NCI-H1930 (cell line): ENCODE data around the gene NAB1.

Experiments
- DNase-seq, 2 experiments: peaks; one replicate each; lab custom pipeline; 2025; lab: John Stamatoyannopoulos, UW

Gene NAB1

DNA sequence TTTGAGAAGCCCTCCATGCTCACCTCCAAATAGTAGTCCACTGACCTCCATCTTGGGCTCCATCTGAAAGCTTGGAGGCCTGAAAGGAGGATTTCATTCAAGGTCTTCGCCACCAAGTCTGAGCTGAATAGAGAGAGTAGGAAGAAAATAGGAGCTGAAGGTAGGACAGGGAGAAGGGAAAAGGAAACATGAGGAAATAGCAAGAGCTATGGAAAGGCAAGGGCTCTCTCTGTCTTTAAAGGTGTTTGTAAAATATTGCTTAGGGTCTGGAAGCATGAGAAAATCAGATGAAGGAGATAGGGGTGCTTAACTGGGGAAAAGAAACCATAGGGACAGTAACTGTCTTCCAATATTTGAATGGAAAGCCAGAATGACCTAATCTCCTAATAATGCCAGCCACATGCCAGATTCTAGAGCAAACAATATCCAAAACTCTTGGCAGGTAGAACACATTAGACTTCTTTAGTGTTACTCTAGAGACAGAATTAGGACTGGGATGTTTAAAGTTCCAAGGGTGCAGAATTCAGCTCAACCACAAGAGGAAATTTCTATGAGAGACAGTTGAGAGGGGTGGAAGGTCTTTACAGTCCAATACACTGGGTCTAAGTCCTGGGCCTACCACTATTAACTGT lies 67.4 kb downstream of the NAB1 start:
- no peak for DNase-seq

- DNase-seq: no peak
Measured at GRCh38 chr2:190717306-190717705, 68.4 kb downstream of the NAB1 start.

DNA sequence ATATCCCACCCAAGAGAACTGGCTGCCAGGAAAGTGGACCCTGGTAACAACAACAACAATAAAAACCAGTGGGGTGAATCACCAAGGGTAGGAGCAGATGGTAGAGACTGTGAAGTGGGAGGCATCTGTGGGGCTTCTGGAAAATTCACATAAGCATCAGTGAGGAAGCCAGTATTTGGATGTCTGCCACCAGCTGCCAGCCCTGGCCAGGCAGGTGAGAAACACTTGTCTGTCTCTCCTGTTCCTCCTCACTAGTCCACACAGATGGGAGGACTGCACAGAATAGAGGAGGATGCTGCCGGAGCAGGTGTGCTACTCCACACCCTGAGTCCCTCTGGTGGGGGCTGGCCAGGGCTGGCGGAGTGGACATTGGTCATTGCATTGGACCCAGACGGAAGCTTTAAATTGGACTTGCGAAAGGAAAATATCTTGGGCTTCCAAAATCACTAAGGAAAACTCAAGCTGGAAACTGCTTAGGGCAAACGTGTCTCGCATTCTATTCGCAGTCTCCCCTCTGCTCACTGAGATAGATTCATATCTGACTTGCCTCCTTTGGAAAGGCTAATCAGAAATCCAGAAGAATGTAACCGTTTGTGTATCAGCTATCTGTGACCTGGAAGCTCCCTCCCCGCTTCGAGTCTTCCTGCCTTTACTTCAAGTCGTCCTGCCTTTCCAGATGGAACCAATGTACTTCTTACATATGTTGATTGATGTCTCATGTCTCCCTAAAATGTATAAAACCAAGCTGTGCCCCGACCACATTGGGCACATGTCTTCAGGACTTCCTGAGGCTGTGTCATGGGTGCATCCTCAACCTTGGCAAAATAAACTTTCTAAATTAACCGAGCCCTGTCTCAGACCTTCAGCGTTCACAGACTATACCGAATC lies 69.1 kb downstream of the NAB1 start:
- no peak for DNase-seq

DNA sequence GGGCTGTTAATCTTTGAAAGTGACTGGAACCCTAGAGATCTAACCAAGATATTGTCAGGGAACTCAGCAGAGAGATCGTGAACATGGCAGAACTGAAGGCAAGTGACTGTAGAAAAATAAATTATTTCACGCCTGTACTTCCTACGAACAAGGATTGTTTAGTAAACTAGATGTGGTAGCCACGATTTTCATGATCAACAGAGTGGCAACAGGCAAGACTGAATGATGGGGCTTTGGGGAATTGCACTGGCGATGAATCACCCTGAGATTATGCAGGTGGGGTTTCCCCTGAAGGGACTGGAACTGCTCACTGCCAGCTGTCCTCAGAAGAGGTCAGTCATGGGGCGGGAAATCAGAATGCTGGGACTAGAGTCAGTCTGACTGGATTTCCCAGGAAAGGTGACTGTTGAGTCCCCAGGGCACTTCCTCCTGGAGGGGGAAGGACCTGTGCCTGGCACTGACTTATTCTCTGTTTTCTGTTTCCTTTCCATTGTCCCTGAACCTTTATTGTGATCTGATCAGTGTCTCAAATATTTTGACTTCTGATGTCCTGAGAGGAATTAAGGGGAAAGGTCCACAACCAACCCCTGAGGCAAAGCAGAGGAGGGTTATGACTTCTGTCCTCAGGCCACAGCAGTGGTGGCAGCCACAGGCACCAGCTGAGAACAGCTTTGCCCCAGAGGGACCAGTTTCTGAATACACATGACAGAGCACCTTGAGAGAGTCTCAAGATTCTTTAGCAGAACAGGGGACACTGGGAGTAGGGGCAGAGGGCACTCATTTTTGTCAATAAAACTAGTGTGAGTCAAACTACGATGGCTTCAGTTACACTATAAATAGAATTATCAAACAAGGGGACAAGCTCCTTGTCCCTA lies 70.0 kb downstream of the NAB1 start:
- no peak for DNase-seq

- no peak for DNase-seq
Measured at GRCh38 chr2:190720276-190720675, 71.4 kb downstream of the NAB1 start.

DNA sequence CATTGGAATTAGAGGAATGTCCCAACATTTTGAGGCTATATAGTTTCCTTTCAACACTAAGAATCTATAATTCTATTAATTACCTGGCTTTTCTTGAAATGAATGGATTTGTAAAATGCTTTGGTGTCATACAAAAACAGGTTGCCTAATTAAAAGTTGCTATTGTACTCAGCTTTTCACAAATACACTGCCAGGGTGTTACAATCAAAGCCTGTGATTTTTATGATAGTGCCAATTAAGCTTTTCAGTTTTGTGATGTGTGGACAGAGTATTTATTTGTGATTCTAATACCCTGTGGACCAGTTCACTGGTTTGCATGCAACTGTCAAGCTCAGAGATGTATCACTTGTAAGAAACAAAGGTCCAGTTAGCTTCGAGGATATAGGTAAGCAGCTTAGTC lies 71.8 kb downstream of the NAB1 start:
- no peak for DNase-seq

DNA sequence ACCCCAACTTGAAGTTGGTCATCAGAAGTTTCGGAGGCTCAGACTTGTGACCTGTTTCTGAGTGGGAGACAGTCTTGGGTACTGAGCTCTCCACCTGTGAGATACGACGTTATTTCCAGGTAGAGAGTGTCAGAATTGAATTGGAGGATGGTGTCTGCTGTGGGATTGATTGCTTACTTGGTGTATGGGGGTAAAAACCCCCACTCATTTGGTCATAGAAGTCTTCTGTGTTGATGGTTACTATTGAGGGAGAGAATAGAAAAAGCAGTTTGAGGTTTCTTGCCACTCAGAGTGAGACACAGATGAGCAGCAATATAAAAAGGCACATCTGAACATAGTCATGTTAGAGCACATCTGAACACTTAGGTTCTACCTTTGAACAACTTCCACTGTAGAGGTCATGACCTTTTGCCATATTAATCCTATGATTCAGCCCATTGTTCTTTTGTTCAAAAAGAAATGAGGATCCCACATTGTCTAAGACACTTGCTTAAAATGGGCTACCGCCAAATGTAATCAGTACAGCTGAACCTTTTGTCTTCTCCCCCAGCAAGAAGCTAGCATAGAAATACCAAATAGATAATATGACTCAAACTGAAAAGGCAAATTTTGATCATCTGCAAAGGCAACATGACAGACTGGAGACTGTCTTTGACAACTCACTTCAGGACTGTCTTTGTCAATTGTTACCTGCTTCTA lies 73.3 kb downstream of the NAB1 start:
- DNase-seq: no peak

DNA sequence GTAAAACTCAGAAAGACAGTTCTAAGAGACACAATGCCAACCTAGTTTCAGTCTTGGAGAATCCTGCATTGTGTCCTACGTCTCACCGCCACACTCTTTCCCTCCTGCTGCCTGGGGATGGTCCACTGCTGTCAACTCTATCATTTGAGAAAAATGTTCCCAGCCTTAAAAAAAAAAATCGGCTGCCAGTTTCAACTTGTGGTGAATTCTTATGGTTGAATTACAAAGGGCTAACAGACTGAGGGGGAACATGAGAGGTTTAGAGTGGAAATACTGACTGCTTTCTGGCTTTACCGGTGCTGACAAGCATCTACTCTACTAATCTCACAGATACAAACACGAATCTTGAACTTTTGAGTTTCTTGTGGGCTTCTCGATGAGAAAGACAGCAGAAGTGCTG lies 74.0 kb downstream of the NAB1 start:
- DNase-seq: no peak

DNA sequence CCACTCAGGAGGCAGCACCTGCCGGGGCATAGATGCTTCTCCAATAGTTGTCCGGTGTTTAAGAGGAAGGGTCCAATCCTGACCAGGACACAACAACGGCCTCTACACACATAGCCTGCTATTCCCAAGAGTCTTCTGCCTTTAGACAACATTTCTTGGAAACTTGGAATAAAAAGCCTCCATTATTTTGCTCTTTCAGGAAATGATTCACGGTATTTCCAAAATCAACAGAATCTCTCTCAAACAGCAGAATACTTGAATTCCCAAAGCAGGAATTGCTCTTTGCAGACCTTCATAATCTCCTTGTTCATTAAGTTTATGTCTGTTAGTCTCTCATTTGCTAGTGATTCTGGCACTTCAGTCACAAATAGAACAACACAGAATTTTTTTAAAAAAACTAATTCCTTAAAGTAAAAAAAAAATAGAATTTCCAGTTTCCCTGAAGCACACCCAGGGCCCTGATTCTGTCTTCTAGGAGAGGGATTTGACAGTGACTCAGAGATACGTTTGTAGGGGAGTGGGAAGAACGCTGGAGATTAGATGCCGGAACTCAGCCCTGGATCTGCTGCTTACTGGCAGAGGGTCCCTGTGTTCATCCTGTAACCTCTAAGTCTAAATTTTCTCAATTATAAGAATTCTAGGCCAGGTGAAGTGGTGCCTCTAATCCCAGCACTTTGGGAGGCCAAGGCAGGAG lies 74.7 kb downstream of the NAB1 start:
- DNase-seq: no peak

- DNase-seq: no peak
Measured at GRCh38 chr2:190726255-190726654, 77.4 kb downstream of the NAB1 start.

GRCh38 chr2:190736355-190736754 lies 87.5 kb downstream of the NAB1 start:
- DNase-seq: no peak

- DNase-seq: no peak
Measured at GRCh38 chr2:190740449-190740848, 91.6 kb downstream of the NAB1 start.
